Activated effector memory CD4-positive, alpha-beta T cell treated with Interleukin-2 at 50 U/mL for 16 hours (primary cell): Measurements from ENCODE around the gene KMT2A.
"Not testable (repeated sequence)": the region's sequence is repeated elsewhere in the genome, so short reads cannot be mapped to it uniquely, and the experiment has no call there.

ENCODE experiments used
- DNase-seq: peaks from one replicate; pipeline ENCODE4 v3.0.0-alpha.2; 2020

KMT2A gene

GRCh38 chr11:118533769-118534729, 97.8 kb downstream of the KMT2A start:
- no peak for DNase-seq

- DNase-seq: no peak
Observed at GRCh38 chr11:118535261-118535660, 99.0 kb downstream of the KMT2A start.

GRCh38 chr11:118536726-118537125, 100.4 kb downstream of the KMT2A start:
- DNase-seq: no peak

DNA sequence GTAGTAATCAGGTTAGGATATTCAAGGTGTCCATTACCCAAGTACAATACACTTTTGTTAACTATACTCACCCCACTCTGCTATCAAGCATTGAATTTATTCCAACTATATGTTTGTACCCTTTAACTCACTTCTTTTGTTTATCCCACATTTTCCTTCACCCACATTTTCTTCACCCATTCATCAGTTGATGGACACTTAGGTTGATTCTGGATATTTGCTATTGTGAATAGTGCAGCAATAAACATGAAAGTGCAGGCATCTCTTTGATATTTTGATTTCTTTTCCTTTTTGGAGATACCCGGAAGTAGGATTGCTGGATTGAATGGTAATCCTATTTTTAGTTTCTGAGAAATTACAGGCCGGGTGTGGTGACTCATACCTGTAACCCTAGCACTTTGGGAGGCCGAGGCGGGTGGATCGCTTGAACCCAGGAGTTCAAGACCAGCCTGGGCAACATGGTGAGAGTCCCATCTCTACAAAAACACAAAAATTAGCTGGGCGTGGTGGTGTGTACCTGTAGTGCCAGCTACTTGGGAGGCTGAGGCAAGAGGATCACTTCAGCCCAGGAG, 101.2 kb downstream of the KMT2A start:
- DNase-seq: no peak

GRCh38 chr11:118544010-118544646, 107.8 kb downstream of the KMT2A start:
- DNase-seq: no peak

DNA sequence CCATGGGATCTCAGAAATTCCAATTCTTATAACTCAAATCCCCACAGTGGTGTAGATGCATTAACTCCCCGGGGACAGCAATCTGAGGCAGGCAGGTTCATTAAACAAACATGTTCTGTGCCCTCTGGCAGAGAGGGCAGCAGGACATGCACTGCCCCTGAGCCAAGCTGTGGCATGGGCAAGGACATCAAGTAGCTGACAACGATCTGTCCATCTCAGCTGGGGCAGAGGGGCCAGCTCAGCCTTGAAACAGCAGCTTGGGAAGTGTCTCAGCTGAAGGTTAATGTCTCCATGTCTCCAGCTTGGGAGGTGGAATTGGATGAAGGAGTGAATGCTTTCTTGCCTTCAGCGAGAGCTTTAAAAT, 108.3 kb downstream of the KMT2A start:
- DNase-seq: no peak

DNA sequence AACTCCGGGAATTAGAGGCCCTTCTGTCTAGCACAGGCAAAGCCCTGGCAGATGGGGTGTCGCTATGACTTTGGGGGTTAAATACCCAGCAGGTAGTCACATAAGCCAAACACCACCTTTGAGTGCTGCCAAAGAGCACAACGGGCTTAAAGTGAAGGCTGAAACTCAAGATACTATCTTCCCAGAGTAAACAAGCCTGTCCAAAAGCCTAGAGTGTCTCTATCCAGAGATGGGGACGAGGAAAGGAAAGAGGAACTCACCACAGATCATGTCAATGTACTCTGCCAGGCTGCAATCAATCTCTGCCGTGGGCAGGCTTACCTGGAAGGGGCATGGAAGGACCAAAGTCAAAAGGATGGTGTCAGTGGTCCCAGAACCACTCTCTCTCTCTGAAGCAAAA, 109.2 kb downstream of the KMT2A start:
- no peak for DNase-seq

GRCh38 chr11:118547132-118547531, 110.8 kb downstream of the KMT2A start:
- no peak for DNase-seq

- no peak for DNase-seq
Observed at GRCh38 chr11:118552341-118552740, 116.0 kb downstream of the KMT2A start.

DNA sequence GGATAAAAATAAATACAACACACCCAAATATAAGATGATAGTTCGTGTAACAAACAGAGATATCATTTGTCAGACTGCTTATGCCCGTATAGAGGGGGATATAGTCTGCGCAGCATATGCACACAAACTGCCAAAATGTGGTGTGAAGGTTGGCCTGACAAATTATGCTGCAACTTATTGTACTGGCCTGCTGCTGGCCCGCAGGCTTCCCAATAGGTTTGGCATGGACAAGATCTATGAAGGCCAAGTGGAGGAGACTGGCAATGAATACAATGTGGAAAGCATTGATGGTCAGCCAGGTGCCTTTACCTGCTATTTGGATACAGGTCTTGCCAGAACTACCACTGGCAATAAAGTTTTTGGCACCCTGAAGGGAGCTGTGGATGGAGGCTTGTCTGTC, 124.5 kb downstream of the KMT2A start:
- DNase-seq: no peak

- DNase-seq: no peak
Observed at GRCh38 chr11:118565051-118565450, 128.8 kb downstream of the KMT2A start.

GRCh38 chr11:118569670-118570069, 133.4 kb downstream of the KMT2A start:
- no peak for DNase-seq

DNA sequence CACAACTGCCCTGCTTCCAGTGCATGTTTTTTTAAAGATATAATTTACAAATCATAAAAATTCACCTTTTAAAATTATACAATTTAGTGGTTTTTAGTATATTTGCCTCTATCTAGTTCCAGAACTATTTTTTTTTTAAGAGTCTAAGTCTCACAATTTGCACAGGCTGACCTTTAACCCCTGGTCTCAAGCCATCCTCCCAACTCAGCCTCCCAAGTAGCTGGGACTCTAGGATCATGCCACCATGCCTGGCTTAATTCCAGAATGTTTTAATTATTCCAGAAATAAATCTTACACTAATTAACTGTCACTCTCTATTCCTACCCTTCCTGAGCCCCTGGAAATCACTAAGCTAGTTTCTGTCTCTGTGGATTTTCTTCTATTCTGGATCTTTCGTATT, 134.5 kb downstream of the KMT2A start:
- DNase-seq: no peak

- not testable (repeated sequence) for DNase-seq
Observed at GRCh38 chr11:118571701-118572060, 135.4 kb downstream of the KMT2A start.

- peak; percentile 75 for DNase-seq
Observed at GRCh38 chr11:118572061-118572980, 136.0 kb downstream of the KMT2A start, which contains the start of gene ARCN1. Gene ARCN1, plus strand, starts transcription at chr11:118572409. Its CDS starts 139 bp downstream, at chr11:118572548.

GRCh38 chr11:118572981-118573550, 136.8 kb downstream of the KMT2A start:
- peak; percentile 2 for DNase-seq

GRCh38 chr11:118574636-118575035, 138.3 kb downstream of the KMT2A start:
- no peak for DNase-seq
